Neural cell (in vitro differentiated cells): ENCODE measurements around the gene HM13. TPM values are rescaled to one million over a fixed set of nuclear protein-coding genes. Genes with fewer than 3 reads are reported as not detected.
A peak's percentile ranks its signal among the peaks of the same experiment; 100 is the strongest.

ENCODE experiments used
- H2AFZ ChIP-seq: fragments of 200-600, 300-800 bp; sonication (generic), shearing (Covaris generic); 2 replicates; pipeline ENCODE4 v1.6.0; 2014; ENCODE audit warnings: low read depth, mild to moderate bottlenecking, antibody characterized with exemption, low read length, moderate library complexity
- H3F3A ChIP-seq: fragments of 200-600 bp; shearing (Covaris generic); 2 replicates; pipeline ENCODE4 v1.6.1; 2016; ENCODE audit warnings: mild to moderate bottlenecking, moderate library complexity, mixed read lengths, antibody characterized with exemption, low read length; ENCODE audit not compliant: insufficient read depth, poor library complexity, severe bottlenecking
- H3K27ac ChIP-seq: fragments of 200-600, 300-800 bp; sonication (generic), shearing (Covaris generic); 2 replicates; pipeline ENCODE4 v1.5.1; 2014; ENCODE audit warnings: mild to moderate bottlenecking, low read length, moderate library complexity
- H3K27me3 ChIP-seq: fragments of 300-800, 200-600 bp; sonication (generic), shearing (Covaris generic); 2 replicates; pipeline ENCODE4 v1.6.0; 2014; ENCODE audit warnings: mild to moderate bottlenecking, low read depth, low read length, moderate library complexity; ENCODE audit not compliant: insufficient read depth
- H3K36me3 ChIP-seq: fragments of 300-800, 200-600 bp; sonication (generic), shearing (Covaris generic); 2 replicates; pipeline ENCODE4 v1.5.1; 2014; ENCODE audit warnings: mild to moderate bottlenecking, antibody characterized with exemption, low read length, moderate library complexity; ENCODE audit not compliant: insufficient read depth
- H3K4me2 ChIP-seq: fragments of 300-800, 200-600 bp; sonication (generic), shearing (Covaris generic); 2 replicates; pipeline ENCODE4 v1.6.0; 2014; ENCODE audit warnings: mild to moderate bottlenecking, low read length
- H3K4me3 ChIP-seq: fragments of 300-800, 200-600 bp; sonication (generic), shearing (Covaris generic); 2 replicates; pipeline ENCODE4 v1.5.1; 2014; ENCODE audit warnings: mild to moderate bottlenecking, low read length, moderate library complexity
- H3K79me2 ChIP-seq: fragments of 200-600 bp; shearing (Covaris generic); replicated peaks from 2 replicates; pipeline ENCODE4 v1.6.0; 2014; ENCODE audit warnings: mild to moderate bottlenecking, low read length, moderate library complexity; ENCODE audit not compliant: insufficient read depth
- H3K9ac ChIP-seq: fragments of 300-800, 200-600 bp; sonication (generic), shearing (Covaris generic); 2 replicates; pipeline ENCODE4 v1.6.1; 2016; ENCODE audit warnings: mild to moderate bottlenecking, low read length, mixed read lengths
- H3K9me2 ChIP-seq: fragments of 200-600 bp; shearing (Covaris generic); 2 replicates; pipeline ENCODE4 v1.6.1; 2016; ENCODE audit warnings: mild to moderate bottlenecking, low read length, mixed read lengths; ENCODE audit not compliant: insufficient read depth
- H3K9me3 ChIP-seq: fragments of 200-600, 300-800 bp; sonication (generic), shearing (Covaris generic); 2 replicates; pipeline ENCODE4 v1.6.1; 2016; ENCODE audit warnings: mild to moderate bottlenecking, mixed run types, low read length, moderate library complexity, mixed read lengths
- H4K20me1 ChIP-seq: fragments of 200-600 bp; shearing (Covaris generic); 2 replicates; pipeline ENCODE4 v1.6.1; 2016; ENCODE audit warnings: mild to moderate bottlenecking, mixed run types; ENCODE audit not compliant: insufficient read depth
- EP300 ChIP-seq: fragments of 450-650 bp; conservative IDR thresholded peaks from 2 replicates; pipeline ENCODE4 v1.6.1; 2014; ENCODE audit warnings: antibody characterized with exemption, mild to moderate bottlenecking, moderate library complexity; ENCODE audit not compliant: poor library complexity, severe bottlenecking
- EZH2 ChIP-seq: fragments of 200-600, 300-800 bp; shearing (Covaris generic), sonication (generic); IDR thresholded peaks from 2 replicates; pipeline ENCODE4 v1.6.1; 2014; ENCODE audit warnings: antibody characterized with exemption, low read length, borderline replicate concordance, mild to moderate bottlenecking; ENCODE audit not compliant: insufficient read depth, poor library complexity, severe bottlenecking
- MXI1 ChIP-seq: fragments of 450-650 bp; conservative IDR thresholded peaks from 2 replicates; pipeline ENCODE4 v1.6.1; 2014; ENCODE audit warnings: antibody characterized with exemption, mild to moderate bottlenecking; ENCODE audit not compliant: poor library complexity, severe bottlenecking
- POLR2AphosphoS5 ChIP-seq: IDR thresholded peaks from 2 replicates; pipeline ENCODE4 v1.6.1; 2012
- RAD21 ChIP-seq: fragments of 450-650 bp; conservative IDR thresholded peaks from 2 replicates; pipeline ENCODE4 v1.6.1; 2014; ENCODE audit warnings: antibody characterized with exemption, mild to moderate bottlenecking, moderate library complexity
- SMC3 ChIP-seq: fragments of 450-650 bp; conservative IDR thresholded peaks from 2 replicates; pipeline ENCODE4 v1.6.1; 2014; ENCODE audit warnings: antibody characterized with exemption, mild to moderate bottlenecking, moderate library complexity; ENCODE audit not compliant: poor library complexity
- TAF1 ChIP-seq: IDR thresholded peaks from 2 replicates; pipeline ENCODE4 v1.6.1; 2012; ENCODE audit warnings: low read depth
- polyA plus RNA-seq: library from polyadenylated mRNA; depleted of rRNA; stranded (reverse); fragments of >200 nt; gene quantifications from 2 replicates; pipeline ENCODE4 v1.2.3, GENCODE V29; 2014
- TF ChIP-seq, protein P1 (sequence below): fragments of 450-650 bp; IDR thresholded peaks from 2 replicates; pipeline ENCODE4 v1.5.1; 2014; ENCODE audit warnings: antibody characterized with exemption, mild to moderate bottlenecking, moderate library complexity; ENCODE audit not compliant: poor library complexity, severe bottlenecking
- TF ChIP-seq, protein P2 (sequence below): IDR thresholded peaks from 2 replicates; pipeline ENCODE4 v1.6.1; 2012; ENCODE audit warnings: borderline replicate concordance

Gene HM13
- polyA plus RNA-seq, 1 donor from 2014 or later: 95.4 TPM

- no peak overlapping the region for H3K4me2 ChIP-seq
- H3K27ac ChIP-seq: no peak overlapping the region
Observed at GRCh38 chr20:31570021-31570463, 55.8 kb downstream of the HM13 start.

DNA sequence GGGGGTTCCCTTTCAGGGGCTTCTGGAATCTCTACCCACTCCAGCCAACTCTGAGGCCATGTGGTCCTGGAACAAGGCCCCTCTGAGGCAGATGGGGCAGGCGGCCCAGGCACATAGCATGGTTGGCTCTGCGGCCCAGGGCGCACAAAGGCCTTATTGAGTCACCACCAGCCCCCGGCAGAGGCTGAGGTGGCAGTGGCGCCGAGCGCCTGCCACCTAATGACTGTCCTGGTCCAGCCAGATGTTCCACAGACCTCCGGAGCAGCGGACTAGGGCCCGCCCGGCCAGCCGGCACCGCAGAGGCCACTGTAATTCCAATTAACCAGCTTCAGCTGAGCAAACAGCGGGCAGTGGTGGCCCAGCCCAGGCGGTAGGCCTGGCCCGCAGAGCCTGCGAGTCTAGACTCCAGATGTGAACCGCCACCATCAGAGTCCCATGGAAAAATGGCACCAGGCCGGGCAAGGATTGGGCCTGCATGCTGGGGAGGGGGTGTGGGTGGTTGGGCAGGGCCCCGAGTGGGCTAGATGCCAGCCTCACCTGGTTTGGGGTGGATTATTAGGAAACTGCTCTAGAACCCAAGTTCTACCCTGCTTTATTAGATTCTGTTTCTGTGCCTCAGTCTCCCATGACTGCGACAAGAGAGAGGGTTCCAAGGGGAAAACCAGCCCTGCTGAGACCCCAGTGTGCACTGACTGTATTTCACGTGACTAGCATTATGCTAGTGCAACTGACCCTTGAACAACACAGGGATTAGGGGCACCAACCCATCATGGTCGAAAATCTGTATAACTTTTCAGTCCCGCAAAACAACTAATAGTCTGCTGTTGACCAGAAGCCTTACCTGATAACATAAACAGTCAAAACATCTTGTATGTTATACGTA, 56.7 kb downstream of the HM13 start:
- no peak overlapping the region for H3K4me3 ChIP-seq

More at GRCh38 chr20:31570021-31570463, 55.8 kb downstream of the HM13 start:
- Histone ChIP-seq H3K27me3 (no peaks in the 10 kb centered on the region), H3K9me2 (no peaks in the 10 kb centered on the region), H3F3A (no peaks in the 10 kb centered on the region), H3K36me3 (no peaks in the 10 kb centered on the region), H3K4me3 (no peak overlapping the region), H3K9me3 (no peaks in the 10 kb centered on the region), H3K79me2 (no peaks in the 10 kb centered on the region), H4K20me1 (no peaks in the 10 kb centered on the region), H3K9ac (no peak overlapping the region), H2AFZ (no peak overlapping the region)
- TF ChIP-seq EZH2 (no peak), EP300 (no peak), POLR2AphosphoS5 (no peak), RAD21 (no peak), SMC3 (no peak), TAF1 (no peak), MXI1 (no peak)
- TF ChIP-seq, protein P1, sequence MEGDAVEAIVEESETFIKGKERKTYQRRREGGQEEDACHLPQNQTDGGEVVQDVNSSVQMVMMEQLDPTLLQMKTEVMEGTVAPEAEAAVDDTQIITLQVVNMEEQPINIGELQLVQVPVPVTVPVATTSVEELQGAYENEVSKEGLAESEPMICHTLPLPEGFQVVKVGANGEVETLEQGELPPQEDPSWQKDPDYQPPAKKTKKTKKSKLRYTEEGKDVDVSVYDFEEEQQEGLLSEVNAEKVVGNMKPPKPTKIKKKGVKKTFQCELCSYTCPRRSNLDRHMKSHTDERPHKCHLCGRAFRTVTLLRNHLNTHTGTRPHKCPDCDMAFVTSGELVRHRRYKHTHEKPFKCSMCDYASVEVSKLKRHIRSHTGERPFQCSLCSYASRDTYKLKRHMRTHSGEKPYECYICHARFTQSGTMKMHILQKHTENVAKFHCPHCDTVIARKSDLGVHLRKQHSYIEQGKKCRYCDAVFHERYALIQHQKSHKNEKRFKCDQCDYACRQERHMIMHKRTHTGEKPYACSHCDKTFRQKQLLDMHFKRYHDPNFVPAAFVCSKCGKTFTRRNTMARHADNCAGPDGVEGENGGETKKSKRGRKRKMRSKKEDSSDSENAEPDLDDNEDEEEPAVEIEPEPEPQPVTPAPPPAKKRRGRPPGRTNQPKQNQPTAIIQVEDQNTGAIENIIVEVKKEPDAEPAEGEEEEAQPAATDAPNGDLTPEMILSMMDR: no peak
- TF ChIP-seq, protein P2, sequence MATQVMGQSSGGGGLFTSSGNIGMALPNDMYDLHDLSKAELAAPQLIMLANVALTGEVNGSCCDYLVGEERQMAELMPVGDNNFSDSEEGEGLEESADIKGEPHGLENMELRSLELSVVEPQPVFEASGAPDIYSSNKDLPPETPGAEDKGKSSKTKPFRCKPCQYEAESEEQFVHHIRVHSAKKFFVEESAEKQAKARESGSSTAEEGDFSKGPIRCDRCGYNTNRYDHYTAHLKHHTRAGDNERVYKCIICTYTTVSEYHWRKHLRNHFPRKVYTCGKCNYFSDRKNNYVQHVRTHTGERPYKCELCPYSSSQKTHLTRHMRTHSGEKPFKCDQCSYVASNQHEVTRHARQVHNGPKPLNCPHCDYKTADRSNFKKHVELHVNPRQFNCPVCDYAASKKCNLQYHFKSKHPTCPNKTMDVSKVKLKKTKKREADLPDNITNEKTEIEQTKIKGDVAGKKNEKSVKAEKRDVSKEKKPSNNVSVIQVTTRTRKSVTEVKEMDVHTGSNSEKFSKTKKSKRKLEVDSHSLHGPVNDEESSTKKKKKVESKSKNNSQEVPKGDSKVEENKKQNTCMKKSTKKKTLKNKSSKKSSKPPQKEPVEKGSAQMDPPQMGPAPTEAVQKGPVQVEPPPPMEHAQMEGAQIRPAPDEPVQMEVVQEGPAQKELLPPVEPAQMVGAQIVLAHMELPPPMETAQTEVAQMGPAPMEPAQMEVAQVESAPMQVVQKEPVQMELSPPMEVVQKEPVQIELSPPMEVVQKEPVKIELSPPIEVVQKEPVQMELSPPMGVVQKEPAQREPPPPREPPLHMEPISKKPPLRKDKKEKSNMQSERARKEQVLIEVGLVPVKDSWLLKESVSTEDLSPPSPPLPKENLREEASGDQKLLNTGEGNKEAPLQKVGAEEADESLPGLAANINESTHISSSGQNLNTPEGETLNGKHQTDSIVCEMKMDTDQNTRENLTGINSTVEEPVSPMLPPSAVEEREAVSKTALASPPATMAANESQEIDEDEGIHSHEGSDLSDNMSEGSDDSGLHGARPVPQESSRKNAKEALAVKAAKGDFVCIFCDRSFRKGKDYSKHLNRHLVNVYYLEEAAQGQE: no peak

More for the DNA sequence above, 56.7 kb downstream of the HM13 start:
- Histone ChIP-seq H3K9ac (no peak overlapping the region), H2AFZ (no peak overlapping the region), H3K4me2 (no peak overlapping the region), H3K27me3 (no peaks in the 10 kb centered on the region), H3F3A (no peaks in the 10 kb centered on the region), H4K20me1 (no peaks in the 10 kb centered on the region), H3K9me3 (no peaks in the 10 kb centered on the region), H3K9me2 (no peaks in the 10 kb centered on the region), H3K27ac (no peak overlapping the region), H3K36me3 (no peaks in the 10 kb centered on the region), H3K79me2 (no peaks in the 10 kb centered on the region)
- peak; percentile 5 for TF ChIP-seq POLR2AphosphoS5
- TF ChIP-seq TAF1: no peak
